Kidney (tissue), 14 donors: ENCODE results near the gene GAPDH. TPM values are rescaled to one million over a fixed set of nuclear protein-coding genes. Genes with fewer than 3 reads are reported as not detected.

Experiments
- DNase-seq, 5 donors: peaks; one replicate each; pipeline ENCODE4 v3.0.0-alpha.2; 2013 to 2020
- FAIRE-seq: peaks from 2 replicates; lab custom pipeline; 2012; peaks lifted over from hg19 to GRCh38; lab: Jason Lieb, UNC
- H3K27ac ChIP-seq, 2 donors: one replicate each; pipeline ENCODE4 v1.7.0; 2013; ENCODE audit warnings: low read depth in 2 of 2, low read length in 2 of 2, inconsistent platforms in 1 of 2
- H3K27me3 ChIP-seq: one replicate; pipeline ENCODE4 v1.7.1; 2013; ENCODE audit warnings: low read length, inconsistent platforms; ENCODE audit not compliant: control insufficient read depth, insufficient read depth
- H3K36me3 ChIP-seq, 3 donors: one replicate each; pipeline versions ENCODE4 v1.7.0 to v1.7.1; 2013; ENCODE audit warnings: low read length in 3 of 3, control low read depth in 1 of 3, inconsistent platforms in 1 of 3; ENCODE audit not compliant: insufficient read depth in 3 of 3, control insufficient read depth in 2 of 3
- H3K4me1 ChIP-seq, 3 donors: one replicate each; pipeline versions ENCODE4 v1.7.0 to v1.7.1; 2013; ENCODE audit warnings: low read length in 3 of 3, inconsistent platforms in 1 of 3, low read depth in 1 of 3; ENCODE audit not compliant: control insufficient read depth in 2 of 3, insufficient read depth in 2 of 3
- H3K4me3 ChIP-seq, 3 donors: one replicate each; pipeline versions ENCODE4 v1.7.0 to v1.8.1; 2013; ENCODE audit warnings: low read length in 3 of 3, control low read depth in 1 of 3, inconsistent platforms in 1 of 3
- H3K9ac ChIP-seq, 3 donors: one replicate each; pipeline versions ENCODE4 v1.7.0 to v1.7.1; 2013; ENCODE audit warnings: low read length in 3 of 3, control low read depth in 1 of 3, inconsistent platforms in 1 of 3
- H3K9me3 ChIP-seq, 3 donors: one replicate each; pipeline versions ENCODE4 v1.7.0 to v1.7.1; 2013; ENCODE audit warnings: low read length in 3 of 3, control low read depth in 1 of 3, inconsistent platforms in 1 of 3; ENCODE audit not compliant: control insufficient read depth in 2 of 3, insufficient read depth in 1 of 3
- intact Hi-C: fragments of 100-400 bp; cut with DNase I; formaldehyde crosslinking; loops from one replicate; pipeline ENCODE4 v1.11.1; 2022
- polyA plus RNA-seq: library from polyadenylated mRNA; stranded (reverse); fragments of 350-450 nt; fragmentation: Illumina TruSeq; extraction: RNeasy Lipid Tissue Mini Kit (QIAGEN cat#74804); gene quantifications from one replicate; pipeline ENCODE4 v1.2.3, GENCODE V29; 2014; ENCODE audit warnings: low read depth, low replicate concordance; ENCODE audit not compliant: insufficient read depth
- total RNA-seq: library from RNA; stranded (reverse); fragmentation: NEBNext Ultra II Directional; extraction: Animal tissue kit (Norgen Biotek cat#: 25700); gene quantifications from one replicate; pipeline ENCODE4 v1.2.1, GENCODE V29; 2021
- TF ChIP-seq, protein P1 (sequence below): IDR thresholded peaks from 3 replicates; pipeline ENCODE4 v1.5.1; 2012; ENCODE audit warnings: mild to moderate bottlenecking, moderate library complexity, borderline replicate concordance; ENCODE audit not compliant: insufficient read depth; ENCODE audit errors: extremely low read depth
- donor health status: control.
- donor health status: control.
- donor health status: control.
- donor health status: control.
- donor health status: control.
- donor health status: DM: yes; HTN: yes; CAD: no.
- donor health status: Normal renal cell carcinoma (clear cell type).

The GAPDH gene
- total and polyA plus RNA-seq, 2 donors from 2014 or later = 1,501 to 4,871 TPM

DNA sequence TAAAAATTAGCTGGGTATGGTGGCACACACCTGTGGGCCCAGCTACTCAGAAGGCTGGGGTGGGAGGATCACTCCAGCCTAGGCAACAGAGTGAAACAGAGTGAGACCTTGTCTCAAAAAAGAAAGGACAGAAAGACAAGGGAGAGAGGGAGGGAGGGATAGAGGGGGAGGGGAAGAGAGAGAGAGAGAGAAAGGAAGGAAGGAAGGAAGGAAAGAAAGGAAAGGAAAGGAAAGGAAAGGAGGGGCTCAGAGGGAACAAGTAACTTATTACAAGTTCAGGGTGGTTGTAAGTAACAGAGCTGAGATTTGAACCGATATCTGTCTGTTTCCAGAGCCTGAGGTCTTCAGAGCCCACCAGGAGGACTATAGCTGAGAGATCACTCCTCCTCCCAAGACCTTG, 13.2 kb downstream of the GAPDH start:
- no peaks in the 10 kb centered on the region for H3K9me3 ChIP-seq
- DNase-seq (no peak), FAIRE-seq (no peak)
- H3K36me3 ChIP-seq = peaks cover 0 to 19% (median 12%) of the 10 kb centered on the region in 3 donors
- no peak overlapping the region for H3K4me3 ChIP-seq
- H3K9ac ChIP-seq = no peak overlapping the region
- no peak overlapping the region for H3K27ac ChIP-seq
- H3K27me3 ChIP-seq = no peaks in the 10 kb centered on the region
- H3K4me1 ChIP-seq = peaks cover 0 to 21% (median 0%) of the 10 kb centered on the region in 3 donors
- intact Hi-C loops = no loop called here
- TF ChIP-seq, protein P1, sequence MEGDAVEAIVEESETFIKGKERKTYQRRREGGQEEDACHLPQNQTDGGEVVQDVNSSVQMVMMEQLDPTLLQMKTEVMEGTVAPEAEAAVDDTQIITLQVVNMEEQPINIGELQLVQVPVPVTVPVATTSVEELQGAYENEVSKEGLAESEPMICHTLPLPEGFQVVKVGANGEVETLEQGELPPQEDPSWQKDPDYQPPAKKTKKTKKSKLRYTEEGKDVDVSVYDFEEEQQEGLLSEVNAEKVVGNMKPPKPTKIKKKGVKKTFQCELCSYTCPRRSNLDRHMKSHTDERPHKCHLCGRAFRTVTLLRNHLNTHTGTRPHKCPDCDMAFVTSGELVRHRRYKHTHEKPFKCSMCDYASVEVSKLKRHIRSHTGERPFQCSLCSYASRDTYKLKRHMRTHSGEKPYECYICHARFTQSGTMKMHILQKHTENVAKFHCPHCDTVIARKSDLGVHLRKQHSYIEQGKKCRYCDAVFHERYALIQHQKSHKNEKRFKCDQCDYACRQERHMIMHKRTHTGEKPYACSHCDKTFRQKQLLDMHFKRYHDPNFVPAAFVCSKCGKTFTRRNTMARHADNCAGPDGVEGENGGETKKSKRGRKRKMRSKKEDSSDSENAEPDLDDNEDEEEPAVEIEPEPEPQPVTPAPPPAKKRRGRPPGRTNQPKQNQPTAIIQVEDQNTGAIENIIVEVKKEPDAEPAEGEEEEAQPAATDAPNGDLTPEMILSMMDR = no peak

DNA sequence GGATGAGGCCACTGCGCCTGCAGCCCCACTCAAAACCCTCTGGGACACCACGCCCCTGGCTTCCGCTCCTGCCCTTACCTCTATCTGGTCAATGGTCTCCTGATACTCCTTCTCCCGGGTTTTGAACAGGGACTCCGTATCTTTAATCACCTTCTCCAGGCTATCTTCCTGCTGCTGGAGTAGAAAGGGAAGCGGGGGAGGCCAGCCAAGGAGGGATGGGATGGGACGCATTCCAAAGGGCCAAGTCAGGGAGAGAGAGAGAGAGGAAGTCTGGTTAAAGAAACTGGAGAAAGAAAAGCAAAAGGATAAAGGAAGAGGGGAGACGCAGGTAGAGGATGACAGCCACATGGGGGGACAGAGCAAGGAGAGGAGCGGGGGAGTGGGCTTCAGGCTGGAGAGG, 13.7 kb downstream of the GAPDH start:
- Histone ChIP-seq H3K27ac (no peak overlapping the region), H3K4me3 (no peak overlapping the region), H3K36me3 (peaks cover 0 to 18% (median 12%) of the 10 kb centered on the region in 3 donors), H3K27me3 (no peaks in the 10 kb centered on the region), H3K9me3 (no peaks in the 10 kb centered on the region), H3K4me1 (peaks cover 0 to 21% (median under 1%) of the 10 kb centered on the region in 3 donors), H3K9ac (no peak overlapping the region)
- FAIRE-seq (no peak), DNase-seq (no peak)
- intact Hi-C loops = no loop called here
- TF ChIP-seq, protein P1 = no peak

DNA sequence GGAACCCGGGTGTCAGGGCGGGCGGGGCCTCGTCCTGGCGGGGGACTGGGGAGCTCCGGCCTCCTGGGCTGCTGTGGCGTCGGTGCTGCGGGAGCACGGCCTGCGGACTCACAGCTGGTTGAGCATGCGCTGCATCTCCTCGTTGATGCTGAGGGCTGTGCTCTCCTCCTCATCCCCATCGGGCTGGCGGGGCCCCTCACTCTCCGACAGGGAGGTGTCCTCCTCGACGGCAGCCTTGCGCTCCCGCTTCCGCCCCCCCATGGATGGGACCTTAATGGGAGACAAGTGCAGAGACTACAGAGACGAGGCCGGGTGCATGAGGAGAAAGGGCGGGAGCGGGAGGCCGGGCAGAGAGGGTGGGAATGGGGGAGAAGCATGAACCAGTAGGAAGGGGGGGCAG, 14.2 kb downstream of the GAPDH start:
- H3K36me3 ChIP-seq = peaks cover 0 to 15% (median 12%) of the 10 kb centered on the region in 3 donors
- intact Hi-C loops = no loop called here
- no peak overlapping the region for H3K4me3 ChIP-seq
- H3K4me1 ChIP-seq = peaks cover 0 to 25% (median 6%) of the 10 kb centered on the region in 3 donors
- TF ChIP-seq, protein P1 = no peak
- DNase-seq (peak in 1 of 5 donors; percentile 70), FAIRE-seq (no peak)
- no peak overlapping the region for H3K9ac ChIP-seq
- no peaks in the 10 kb centered on the region for H3K9me3 ChIP-seq
- H3K27me3 ChIP-seq = no peaks in the 10 kb centered on the region
- H3K27ac ChIP-seq = no peak overlapping the region
